Left ventricle myocardium superior (tissue), 1 donor: ENCODE data around the gene ZNF276. TPM values are rescaled to one million over a fixed set of nuclear protein-coding genes. Genes with fewer than 3 reads are reported as not detected.

Experiments used
- ATAC-seq: fragments of 200-7000 bp; cut with Tn5 transposase; one replicate; pipeline ENCODE4 v1.9.1; 2020; ENCODE audit warnings: mild to moderate bottlenecking, moderate library complexity
- DNase-seq: peaks from one replicate; pipeline ENCODE4 v3.0.0-alpha.2; 2020
- intact Hi-C: fragments of 100-400 bp; cut with micrococcal nuclease; formaldehyde crosslinking; loops from one replicate; pipeline ENCODE4 v1.11.0; 2022
- total RNA-seq: library from RNA; stranded (reverse); fragmentation: NEBNext Ultra II Directional; extraction: Animal tissue kit (Norgen Biotek cat#: 25700); gene quantifications from one replicate; pipeline ENCODE4 v1.2.1, GENCODE V29; 2021
- donor health status: DM: no; HTN: yes; CAD: no; lungs with severe emphysema.

Gene ZNF276
- total RNA-seq, 1 donor from 2014 or later = 12.2 TPM

GRCh38 chr16:89709166-89709565 is 12.2 kb upstream of the ZNF276 start:
- DNase-seq (no peak), ATAC-seq (no peak)
- intact Hi-C loops = no loop called here

GRCh38 chr16:89709716-89710432 is 11.5 kb upstream of the ZNF276 start:
- no peak for ATAC-seq
- DNase-seq = no peak
- intact Hi-C loops = no loop called here

- DNase-seq = no peak
- intact Hi-C loops = no loop called here
- no peak for ATAC-seq
Observed at GRCh38 chr16:89710709-89711564, 10.4 kb upstream of the ZNF276 start.

- peak; percentile 58 for DNase-seq
- intact Hi-C loops = no loop called here
- peak; percentile 48 for ATAC-seq
Observed at GRCh38 chr16:89711601-89712273, 9.6 kb upstream of the ZNF276 start.

- ATAC-seq (no peak), DNase-seq (no peak)
- intact Hi-C loops = no loop called here
Observed at GRCh38 chr16:89712274-89712781, 9.0 kb upstream of the ZNF276 start.

GRCh38 chr16:89716493-89716892 is 4.8 kb upstream of the ZNF276 start:
- ATAC-seq = no peak
- DNase-seq = no peak
- intact Hi-C loops = no loop called here

- intact Hi-C loops = no loop called here
- DNase-seq (no peak), ATAC-seq (no peak)
Observed at GRCh38 chr16:89716916-89717687, 4.2 kb upstream of the ZNF276 start.

GRCh38 chr16:89717688-89718505 is 3.4 kb upstream of the ZNF276 start:
- intact Hi-C loops = no loop called here
- no peak for DNase-seq
- ATAC-seq = no peak

GRCh38 chr16:89720551-89720812 is 855 bp upstream of the ZNF276 start:
- ATAC-seq (peak; percentile 43), DNase-seq (peak; percentile 78)
- intact Hi-C loops = no loop called here

GRCh38 chr16:89721546-89722391 is 432 bp downstream of the ZNF276 start:
- intact Hi-C loops = no loop called here
- ATAC-seq (peak; percentile 23), DNase-seq (peak; percentile 80)

- intact Hi-C loops = no loop called here
- peak; percentile 83 for DNase-seq
- peak; percentile 34 for ATAC-seq
Observed at GRCh38 chr16:89722392-89723278, 1.3 kb downstream of the ZNF276 start.

GRCh38 chr16:89723279-89724250 is 2.2 kb downstream of the ZNF276 start:
- DNase-seq = peak; percentile 82
- no peak for ATAC-seq
- intact Hi-C loops = no loop called here

GRCh38 chr16:89727406-89728120 is 6.2 kb downstream of the ZNF276 start:
- intact Hi-C loops = no loop called here
- DNase-seq = no peak
- ATAC-seq = no peak

GRCh38 chr16:89729293-89729692 is 8.0 kb downstream of the ZNF276 start:
- intact Hi-C loops = no loop called here
- DNase-seq (no peak), ATAC-seq (no peak)
